C4-2B (cell line): Measurements from ENCODE around the gene ATL2.
"Not testable (repeated sequence)": the region's sequence is repeated elsewhere in the genome, so short reads cannot be mapped to it uniquely, and the experiment has no call there.

Experiments
- H3K27ac ChIP-seq: fragments of 450-650 bp; 2 replicates; pipeline ENCODE4 v1.5.1; 2017
- ZFX ChIP-seq: fragments of 450-650 bp; IDR thresholded peaks from 2 replicates; pipeline ENCODE4 v1.6.1; 2017
- TF ChIP-seq, protein P1 (sequence below): fragments of 450-650 bp; conservative IDR thresholded peaks from 2 replicates; pipeline ENCODE4 v1.5.1; 2017; ENCODE audit warnings: mild to moderate bottlenecking

Gene ATL2

DNA sequence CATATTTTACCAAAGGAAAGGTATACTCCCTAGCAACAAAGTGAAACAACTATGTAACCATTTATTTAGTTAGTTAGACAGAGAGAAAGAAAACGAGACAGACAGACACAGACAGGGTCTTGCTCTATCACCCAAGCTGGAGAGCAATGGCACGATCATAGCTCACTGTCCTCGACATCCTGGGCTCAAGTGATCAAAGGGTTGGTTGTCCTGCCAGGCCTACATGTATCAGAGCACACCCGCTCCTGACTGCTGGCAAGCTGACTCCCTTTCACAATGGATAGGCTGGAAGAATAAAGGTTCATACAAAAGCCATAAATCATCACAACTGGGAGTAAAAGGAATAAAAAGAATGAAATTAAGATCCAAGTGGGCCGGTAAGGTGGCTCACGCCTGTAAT lies 53.5 kb downstream of the ATL2 start:
- TF ChIP-seq, protein P1, sequence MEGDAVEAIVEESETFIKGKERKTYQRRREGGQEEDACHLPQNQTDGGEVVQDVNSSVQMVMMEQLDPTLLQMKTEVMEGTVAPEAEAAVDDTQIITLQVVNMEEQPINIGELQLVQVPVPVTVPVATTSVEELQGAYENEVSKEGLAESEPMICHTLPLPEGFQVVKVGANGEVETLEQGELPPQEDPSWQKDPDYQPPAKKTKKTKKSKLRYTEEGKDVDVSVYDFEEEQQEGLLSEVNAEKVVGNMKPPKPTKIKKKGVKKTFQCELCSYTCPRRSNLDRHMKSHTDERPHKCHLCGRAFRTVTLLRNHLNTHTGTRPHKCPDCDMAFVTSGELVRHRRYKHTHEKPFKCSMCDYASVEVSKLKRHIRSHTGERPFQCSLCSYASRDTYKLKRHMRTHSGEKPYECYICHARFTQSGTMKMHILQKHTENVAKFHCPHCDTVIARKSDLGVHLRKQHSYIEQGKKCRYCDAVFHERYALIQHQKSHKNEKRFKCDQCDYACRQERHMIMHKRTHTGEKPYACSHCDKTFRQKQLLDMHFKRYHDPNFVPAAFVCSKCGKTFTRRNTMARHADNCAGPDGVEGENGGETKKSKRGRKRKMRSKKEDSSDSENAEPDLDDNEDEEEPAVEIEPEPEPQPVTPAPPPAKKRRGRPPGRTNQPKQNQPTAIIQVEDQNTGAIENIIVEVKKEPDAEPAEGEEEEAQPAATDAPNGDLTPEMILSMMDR = no peak
- TF ChIP-seq ZFX = no peak
- no peak overlapping the region for H3K27ac ChIP-seq

DNA sequence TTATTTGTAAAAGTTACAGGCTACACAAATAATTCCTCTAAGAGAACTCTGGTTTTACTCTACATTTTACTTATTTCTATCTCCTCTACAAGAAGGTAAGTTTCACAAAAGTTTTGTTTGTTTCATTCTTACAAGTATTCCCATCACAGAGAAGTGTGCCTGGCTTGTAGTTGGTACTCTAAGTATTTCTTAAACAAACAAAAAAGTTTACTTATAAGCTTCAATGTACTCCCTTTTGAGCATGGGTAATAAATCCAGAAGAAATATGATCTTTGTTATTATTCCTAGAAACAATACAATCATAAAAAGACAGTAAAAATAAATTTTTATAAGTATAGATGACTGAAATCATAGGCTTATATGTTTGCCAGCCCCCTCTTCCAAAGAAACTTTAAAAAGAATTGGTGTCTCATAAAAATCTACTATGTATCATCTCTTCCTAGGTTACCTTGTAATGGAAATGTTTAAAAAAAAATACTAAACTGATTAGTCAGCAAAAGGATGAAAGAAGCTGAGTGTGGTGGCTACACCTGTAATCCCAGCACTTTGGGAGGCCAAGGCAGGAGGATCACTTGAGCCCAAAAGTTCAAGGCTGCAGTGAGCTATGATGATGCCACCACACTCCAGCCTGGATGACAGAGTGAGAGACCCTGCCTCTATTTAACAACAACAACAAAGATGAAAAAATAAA lies 54.7 kb downstream of the ATL2 start:
- TF ChIP-seq ZFX = no peak
- TF ChIP-seq, protein P1 = no peak

DNA sequence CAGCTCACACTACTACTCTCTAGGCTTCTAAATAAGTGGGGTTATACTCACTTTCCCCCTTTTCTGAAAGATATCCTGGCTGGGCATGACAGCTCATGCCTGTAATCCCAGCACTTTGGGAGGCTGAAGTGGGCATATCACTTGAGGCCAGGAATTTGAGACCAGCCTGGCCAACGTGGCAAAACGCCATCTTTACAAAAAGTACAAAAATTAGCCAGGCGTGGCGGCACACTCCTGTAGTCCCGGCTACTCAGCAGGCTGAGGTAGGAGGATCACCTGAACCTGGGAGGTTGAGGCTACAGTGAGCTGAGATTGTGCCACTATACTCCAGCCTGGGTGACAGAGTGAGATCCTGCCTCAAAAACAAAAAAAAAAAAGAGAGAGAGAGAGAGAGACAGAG lies 57.8 kb downstream of the ATL2 start:
- H3K27ac ChIP-seq = not testable (repeated sequence)

More for the DNA sequence above, 54.7 kb downstream of the ATL2 start:
- H3K27ac ChIP-seq = no peak overlapping the region

DNA sequence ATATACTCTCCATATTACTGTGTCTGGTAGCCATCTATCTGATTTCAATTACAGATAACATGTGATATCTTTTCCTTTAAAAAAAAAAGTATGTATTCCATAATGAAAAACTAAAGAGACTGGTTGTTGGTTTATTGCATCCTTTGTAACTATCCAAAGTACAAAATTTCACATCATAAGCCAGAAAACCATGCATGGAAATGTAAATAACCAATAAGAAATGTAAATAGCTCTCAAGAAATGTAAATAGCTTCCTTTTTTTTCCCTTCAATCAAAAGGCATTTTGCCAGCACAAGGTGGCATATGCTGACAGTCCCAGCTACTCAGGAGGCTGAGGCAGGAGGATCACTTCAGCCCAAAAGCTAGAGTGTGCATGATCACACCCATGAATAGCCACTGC lies 59.3 kb downstream of the ATL2 start:
- no peak for TF ChIP-seq ZFX
- TF ChIP-seq, protein P1 = no peak
- no peak overlapping the region for H3K27ac ChIP-seq

DNA sequence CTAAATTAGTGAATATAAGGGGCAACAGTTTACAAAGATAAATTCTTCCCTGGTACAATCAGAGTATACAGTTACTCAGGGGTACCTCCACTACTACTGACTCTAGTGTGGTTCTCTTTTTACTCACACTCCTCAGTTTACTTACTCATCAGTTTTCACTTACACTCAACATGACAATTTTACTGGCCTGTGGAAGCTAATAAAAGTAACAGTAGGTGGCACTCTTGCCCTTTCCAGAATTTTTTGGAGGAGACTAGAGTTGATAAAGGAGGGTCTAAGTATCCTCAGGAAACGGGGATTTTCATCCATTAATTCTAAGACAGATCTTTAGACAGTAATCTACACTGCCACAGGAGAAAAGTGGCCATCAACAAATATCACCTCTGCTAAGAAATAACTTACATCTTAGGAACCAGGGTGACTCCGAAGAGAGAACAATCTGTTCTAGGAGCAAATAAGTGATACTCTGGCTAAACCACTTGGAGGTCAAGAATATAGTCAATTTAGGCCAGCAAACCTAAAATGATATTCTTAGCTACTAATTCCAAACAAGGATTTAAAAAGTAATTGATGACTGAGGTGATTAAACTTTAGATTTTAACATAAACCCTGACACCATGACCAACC lies 61.3 kb downstream of the ATL2 start:
- no peak overlapping the region for H3K27ac ChIP-seq
- TF ChIP-seq, protein P1 = peak; percentile 80
- TF ChIP-seq ZFX = no peak

DNA sequence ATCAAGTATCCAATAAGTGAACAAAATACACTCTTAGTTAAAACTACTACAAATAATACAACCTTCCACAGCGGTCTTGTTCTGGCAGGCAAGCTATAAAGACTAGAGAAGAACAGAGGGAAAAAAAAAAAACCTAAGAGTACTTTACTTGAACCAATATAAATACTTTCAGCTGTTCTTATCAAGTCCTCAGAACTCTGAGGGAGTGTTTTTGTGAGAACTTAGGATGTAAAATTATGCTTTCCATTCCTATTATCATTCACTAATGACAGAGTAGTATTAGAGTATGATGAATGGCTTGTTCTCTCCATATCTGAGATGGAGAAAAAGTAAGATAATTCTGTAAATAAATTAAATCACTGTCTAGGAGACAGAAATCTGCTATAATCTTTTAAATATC lies 68.3 kb downstream of the ATL2 start:
- H3K27ac ChIP-seq = no peak overlapping the region
- TF ChIP-seq, protein P1 = no peak
- TF ChIP-seq ZFX = no peak

DNA sequence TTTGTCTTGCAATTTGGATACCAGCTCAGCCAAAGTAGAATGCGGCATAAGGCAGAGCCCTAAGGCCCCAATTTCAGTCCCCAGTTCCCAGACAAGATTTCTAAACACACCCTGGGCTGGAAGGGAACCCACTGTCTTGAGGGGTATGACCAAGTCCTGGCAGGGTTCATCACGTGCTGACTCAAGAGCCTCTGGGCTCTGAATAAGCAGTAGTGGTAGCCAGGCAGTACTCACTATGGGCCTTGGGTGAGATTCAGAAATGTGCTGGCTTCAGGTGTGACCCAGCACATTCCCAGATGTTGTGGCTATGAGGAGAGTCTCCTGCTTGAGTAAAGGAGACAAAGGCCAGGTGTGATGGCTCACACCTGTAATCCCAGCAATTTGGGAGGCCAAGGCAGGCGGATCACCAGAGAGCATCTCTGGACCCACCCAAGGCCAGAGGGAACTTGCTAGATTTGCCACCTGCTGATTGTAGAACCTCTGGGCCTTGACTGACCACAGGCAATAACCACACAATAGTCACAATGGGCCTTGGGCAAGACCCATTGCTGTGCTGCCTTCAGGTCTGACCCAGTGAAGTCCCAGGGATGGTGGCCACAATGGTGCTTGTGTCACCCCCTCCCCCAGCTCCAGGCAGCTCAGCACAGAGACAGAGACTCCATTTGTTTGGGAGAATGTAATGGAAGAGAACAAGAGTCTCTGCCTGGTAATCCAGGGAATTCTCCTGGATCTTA lies 74.9 kb downstream of the ATL2 start:
- TF ChIP-seq, protein P1 = no peak
- no peak for TF ChIP-seq ZFX
- H3K27ac ChIP-seq = no peak overlapping the region
